Liver (tissue), 9 donors: ENCODE data around the gene CRELD2. TPM values are rescaled to one million over a fixed set of nuclear protein-coding genes. Genes with fewer than 3 reads are reported as not detected.

ENCODE experiments used
- DNase-seq: peaks from one replicate; pipeline ENCODE4 v3.0.0-alpha.2; 2017; ENCODE audit warnings: low spot score
- H3K27ac ChIP-seq, 2 donors: one replicate each; pipeline ENCODE4 v1.7.0; 2013; ENCODE audit warnings: inconsistent platforms in 2 of 2, low read length in 2 of 2, control low read depth in 1 of 2, low read depth in 1 of 2, mild to moderate bottlenecking in 1 of 2
- H3K27me3 ChIP-seq, 4 donors: one replicate each; pipeline versions ENCODE4 v1.6.1 to v1.7.0; 2013; ENCODE audit warnings: low read length in 3 of 4, inconsistent platforms in 1 of 4, mild to moderate bottlenecking in 1 of 4, moderate library complexity in 1 of 4; ENCODE audit not compliant: control insufficient read depth in 4 of 4, insufficient read depth in 4 of 4
- H3K36me3 ChIP-seq, 4 donors: one replicate each; pipeline versions ENCODE4 v1.6.1 to v1.7.0; 2013; ENCODE audit warnings: low read length in 3 of 4, mild to moderate bottlenecking in 3 of 4, low read depth in 1 of 4, moderate library complexity in 1 of 4; ENCODE audit not compliant: control insufficient read depth in 4 of 4, insufficient read depth in 3 of 4
- H3K4me1 ChIP-seq, 4 donors: one replicate each; pipeline versions ENCODE4 v1.6.1 to v1.7.0; 2013; ENCODE audit warnings: low read length in 3 of 4, mild to moderate bottlenecking in 3 of 4, moderate library complexity in 1 of 4; ENCODE audit not compliant: control insufficient read depth in 4 of 4, insufficient read depth in 4 of 4
- H3K4me3 ChIP-seq, 3 donors: one replicate each; pipeline versions ENCODE4 v1.6.1 to v1.7.0; 2013; ENCODE audit warnings: low read length in 3 of 3, control low read depth in 1 of 3, low read depth in 1 of 3, mild to moderate bottlenecking in 1 of 3
- H3K9ac ChIP-seq, 2 donors: one replicate each; pipeline ENCODE4 v1.7.0; 2013; ENCODE audit warnings: low read length in 2 of 2, mild to moderate bottlenecking in 2 of 2, moderate library complexity in 2 of 2, control low read depth in 1 of 2, low read depth in 1 of 2
- H3K9me3 ChIP-seq, 4 donors: one replicate each; pipeline versions ENCODE4 v1.6.1 to v1.7.0; 2013; ENCODE audit warnings: low read length in 3 of 4; ENCODE audit not compliant: control insufficient read depth in 4 of 4
- ATF3 ChIP-seq: IDR thresholded peaks from 2 replicates; pipeline ENCODE4 v1.6.1; 2016; ENCODE audit warnings: antibody characterized with exemption
- EGR1 ChIP-seq, 2 donors: IDR thresholded peaks; 2 replicates each; pipeline ENCODE4 v1.6.1; 2016 to 2018; ENCODE audit warnings: antibody characterized with exemption in 2 of 2, low read depth in 2 of 2
- FOXA1 ChIP-seq: IDR thresholded peaks from 2 replicates; pipeline ENCODE4 v1.6.1; 2016; ENCODE audit warnings: antibody characterized with exemption
- FOXA2 ChIP-seq: IDR thresholded peaks from 2 replicates; pipeline ENCODE4 v1.6.1; 2016; ENCODE audit warnings: antibody characterized with exemption
- GABPA ChIP-seq, 2 donors: IDR thresholded peaks in 1 of 2; conservative IDR thresholded peaks in 1 of 2; 2 replicates each; pipeline ENCODE4 v1.6.1; 2016; ENCODE audit warnings: antibody characterized with exemption in 2 of 2, mild to moderate bottlenecking in 1 of 2, moderate library complexity in 1 of 2
- HNF4G ChIP-seq: IDR thresholded peaks from 2 replicates; pipeline ENCODE4 v1.6.1; 2016; ENCODE audit warnings: antibody characterized with exemption
- NR2F2 ChIP-seq: IDR thresholded peaks from 2 replicates; pipeline ENCODE4 v1.6.1; 2016; ENCODE audit warnings: antibody characterized with exemption
- RAD21 ChIP-seq, 2 donors: IDR thresholded peaks; 2 replicates each; pipeline ENCODE4 v1.6.1; 2016; ENCODE audit warnings: antibody characterized with exemption in 2 of 2, mild to moderate bottlenecking in 2 of 2
- REST ChIP-seq: IDR thresholded peaks from 2 replicates; pipeline ENCODE4 v1.6.1; 2016; ENCODE audit warnings: antibody characterized with exemption, mild to moderate bottlenecking
- RXRA ChIP-seq, 2 donors: IDR thresholded peaks; 2 replicates each; pipeline ENCODE4 v1.6.1; 2017 to 2018; ENCODE audit warnings: antibody characterized with exemption in 2 of 2, mild to moderate bottlenecking in 1 of 2
- SP1 ChIP-seq: IDR thresholded peaks from 2 replicates; pipeline ENCODE4 v1.6.1; 2018; ENCODE audit warnings: antibody characterized with exemption, mild to moderate bottlenecking
- TAF1 ChIP-seq: conservative IDR thresholded peaks from 2 replicates; pipeline ENCODE4 v1.6.1; 2016; ENCODE audit warnings: antibody characterized with exemption, mild to moderate bottlenecking
- YY1 ChIP-seq: IDR thresholded peaks from 2 replicates; pipeline ENCODE4 v1.6.1; 2016; ENCODE audit warnings: antibody characterized with exemption, mild to moderate bottlenecking
- WGBS: extraction: QIAGEN DNeasy Blood & Tissue Kit; methylation state at CpG from one replicate; pipeline ENCODE4 v1.1.7; 2013; 5-methylcytosine and 5-hydroxymethylcytosine counted together
- polyA plus RNA-seq, 2 donors: library from polyadenylated mRNA; stranded (reverse) in 1 of 2; unstranded in 1 of 2; fragments of 200-250 nt in 1 of 2; fragments of >200 nt in 1 of 2; fragmentation: Nextera tagmentation in 1 of 2; extraction: Ambion mirVana in 1 of 2; gene quantifications; one replicate each; pipeline versions ENCODE4 v1.2.1 to v1.2.3, GENCODE V29; 2013 to 2015
- total RNA-seq, 2 donors: library from RNA; depleted of rRNA; stranded (reverse); fragments of >200 nt; gene quantifications; one replicate each; pipeline ENCODE4 v1.2.3, GENCODE V29; 2014
- TF ChIP-seq, protein P1 (sequence below): fragments of 150-350 bp; IDR thresholded peaks from 2 replicates; pipeline ENCODE4 v1.5.1; 2017; ENCODE audit warnings: improper control_type of control experiment, low read depth, low read length; ENCODE audit not compliant: missing input control
- donor health status: healthy.
- donor health status: healthy.
- donor health status: healthy.
- donor health status: healthy.
- donor health status: healthy.

CRELD2 gene
- total and polyA plus RNA-seq, 4 donors: 17.2 to 98.1 (median 57.1) TPM

DNA sequence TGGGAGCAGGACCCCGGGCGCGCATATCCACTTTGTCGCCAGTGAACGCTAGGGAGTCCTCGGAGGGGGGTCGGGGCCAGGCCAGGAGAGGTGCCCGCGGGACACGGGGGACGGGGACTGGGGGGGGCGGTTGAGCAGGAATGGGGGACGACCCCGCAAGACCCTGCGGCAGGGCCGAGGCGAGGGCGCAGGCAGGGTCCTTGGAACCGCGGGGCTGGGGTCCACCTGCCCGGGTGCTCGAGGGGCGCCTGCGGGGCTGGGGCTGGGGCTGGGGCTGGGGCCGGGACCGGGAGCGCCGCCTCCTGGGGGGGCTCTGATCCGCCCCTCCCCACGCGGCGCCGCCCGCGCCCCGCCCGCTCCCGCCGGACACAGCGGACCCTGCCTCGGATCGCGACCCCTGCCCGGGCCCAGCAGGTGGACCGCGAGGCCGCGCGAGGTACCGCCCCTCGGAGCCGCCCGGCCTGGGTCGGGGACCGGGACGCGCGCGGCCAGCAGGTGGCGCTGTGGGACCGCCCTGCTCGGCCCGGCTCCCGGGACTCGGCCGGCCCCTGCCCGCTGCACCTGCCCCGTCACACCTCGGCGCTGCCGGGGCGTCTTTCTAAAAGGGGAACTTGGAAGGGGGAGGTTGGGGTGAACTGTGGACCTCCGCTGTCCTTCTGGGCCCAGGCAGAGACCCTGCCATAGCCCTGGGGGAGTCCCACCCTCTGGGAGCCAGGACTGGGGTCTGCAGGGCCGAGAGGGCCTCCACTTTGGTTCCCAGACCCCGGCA lies 11.0 kb downstream of the CRELD2 start:
- DNase-seq: peak; percentile 80
- Histone ChIP-seq H3K4me1 (peaks cover 7 to 24% (median 16%) of the 10 kb centered on the region in 4 donors), H3K9me3 (no peaks in the 10 kb centered on the region), H3K27me3 (no peaks in the 10 kb centered on the region), H3K36me3 (peaks cover 0 to 11% (median 5%) of the 10 kb centered on the region in 4 donors), H3K27ac (no peak overlapping the region), H3K4me3 (peak overlapping the region in 1 of 3 donors; percentile 15), H3K9ac (no peak overlapping the region)
- TF ChIP-seq EGR1 (IDR thresholded peaks at IDR 0.05; ENCODE audit: low read depth in 2 of 2) (no peak), TAF1 (no peak), RAD21 (IDR thresholded peaks at IDR 0.05) (peak in 1 of 2 donors; percentile 73), NR2F2 (no peak), ATF3 (no peak), FOXA1 (no peak)
- TF ChIP-seq, protein P1, sequence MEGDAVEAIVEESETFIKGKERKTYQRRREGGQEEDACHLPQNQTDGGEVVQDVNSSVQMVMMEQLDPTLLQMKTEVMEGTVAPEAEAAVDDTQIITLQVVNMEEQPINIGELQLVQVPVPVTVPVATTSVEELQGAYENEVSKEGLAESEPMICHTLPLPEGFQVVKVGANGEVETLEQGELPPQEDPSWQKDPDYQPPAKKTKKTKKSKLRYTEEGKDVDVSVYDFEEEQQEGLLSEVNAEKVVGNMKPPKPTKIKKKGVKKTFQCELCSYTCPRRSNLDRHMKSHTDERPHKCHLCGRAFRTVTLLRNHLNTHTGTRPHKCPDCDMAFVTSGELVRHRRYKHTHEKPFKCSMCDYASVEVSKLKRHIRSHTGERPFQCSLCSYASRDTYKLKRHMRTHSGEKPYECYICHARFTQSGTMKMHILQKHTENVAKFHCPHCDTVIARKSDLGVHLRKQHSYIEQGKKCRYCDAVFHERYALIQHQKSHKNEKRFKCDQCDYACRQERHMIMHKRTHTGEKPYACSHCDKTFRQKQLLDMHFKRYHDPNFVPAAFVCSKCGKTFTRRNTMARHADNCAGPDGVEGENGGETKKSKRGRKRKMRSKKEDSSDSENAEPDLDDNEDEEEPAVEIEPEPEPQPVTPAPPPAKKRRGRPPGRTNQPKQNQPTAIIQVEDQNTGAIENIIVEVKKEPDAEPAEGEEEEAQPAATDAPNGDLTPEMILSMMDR: peak; percentile 89
- 5% methylated on average over 75 of the region's 75 CpGs for WGBS

GRCh38 chr22:49929994-49930575 lies 11.7 kb downstream of the CRELD2 start:
- peaks cover 0 to 8% (median 5%) of the 10 kb centered on the region in 4 donors for H3K36me3 ChIP-seq
- H3K9me3 ChIP-seq: no peaks in the 10 kb centered on the region
- peaks cover 9 to 28% (median 22%) of the 10 kb centered on the region in 4 donors for H3K4me1 ChIP-seq
- no peak overlapping the region for H3K9ac ChIP-seq
- 62% methylated on average over 21 of the region's 21 CpGs for WGBS
- H3K27me3 ChIP-seq: no peaks in the 10 kb centered on the region
- no peak overlapping the region for H3K27ac ChIP-seq
- H3K4me3 ChIP-seq: no peak overlapping the region
- TF ChIP-seq YY1 (no peak), FOXA2 (no peak), HNF4G (no peak), GABPA (IDR thresholded peaks at IDR 0.05 in 1 of 2, conservative IDR thresholded peaks at IDR 0.05 in 1 of 2) (no peak), SP1 (no peak), RAD21 (IDR thresholded peaks at IDR 0.05) (no peak), RXRA (IDR thresholded peaks at IDR 0.05) (no peak), REST (no peak)
- no peak for DNase-seq
